ENCODE measurements around the gene FBH1.

DNA sequence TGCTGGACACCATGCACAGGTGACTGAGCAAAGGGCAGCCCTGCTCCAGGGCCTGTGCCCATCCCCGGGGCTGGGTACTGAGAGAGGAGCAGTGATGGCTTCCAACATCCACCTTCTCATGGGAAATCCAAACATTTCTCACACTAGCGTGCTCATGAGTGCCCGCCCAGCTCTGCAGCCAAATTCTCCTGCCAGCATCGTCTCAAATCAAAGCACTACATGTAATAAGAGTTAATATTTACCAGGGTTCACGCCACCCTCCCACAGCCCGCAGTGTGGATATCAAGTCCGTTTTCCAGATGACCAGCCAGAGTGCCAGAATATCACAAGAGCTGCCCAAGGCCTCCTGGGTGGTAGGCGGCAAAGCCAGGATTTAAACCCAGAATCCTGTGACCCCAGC lies 75.2 kb downstream of the FBH1 start:
- TF ChIP-seq, protein P1, sequence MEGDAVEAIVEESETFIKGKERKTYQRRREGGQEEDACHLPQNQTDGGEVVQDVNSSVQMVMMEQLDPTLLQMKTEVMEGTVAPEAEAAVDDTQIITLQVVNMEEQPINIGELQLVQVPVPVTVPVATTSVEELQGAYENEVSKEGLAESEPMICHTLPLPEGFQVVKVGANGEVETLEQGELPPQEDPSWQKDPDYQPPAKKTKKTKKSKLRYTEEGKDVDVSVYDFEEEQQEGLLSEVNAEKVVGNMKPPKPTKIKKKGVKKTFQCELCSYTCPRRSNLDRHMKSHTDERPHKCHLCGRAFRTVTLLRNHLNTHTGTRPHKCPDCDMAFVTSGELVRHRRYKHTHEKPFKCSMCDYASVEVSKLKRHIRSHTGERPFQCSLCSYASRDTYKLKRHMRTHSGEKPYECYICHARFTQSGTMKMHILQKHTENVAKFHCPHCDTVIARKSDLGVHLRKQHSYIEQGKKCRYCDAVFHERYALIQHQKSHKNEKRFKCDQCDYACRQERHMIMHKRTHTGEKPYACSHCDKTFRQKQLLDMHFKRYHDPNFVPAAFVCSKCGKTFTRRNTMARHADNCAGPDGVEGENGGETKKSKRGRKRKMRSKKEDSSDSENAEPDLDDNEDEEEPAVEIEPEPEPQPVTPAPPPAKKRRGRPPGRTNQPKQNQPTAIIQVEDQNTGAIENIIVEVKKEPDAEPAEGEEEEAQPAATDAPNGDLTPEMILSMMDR (conservative IDR thresholded peaks at IDR 0.05; ENCODE audit: low read depth in 2 of 2) = no peak
- TF ChIP-seq JUNB (IDR thresholded peaks at IDR 0.05; ENCODE audit: unreplicated experiment) = no peak
- TF ChIP-seq, protein P2, sequence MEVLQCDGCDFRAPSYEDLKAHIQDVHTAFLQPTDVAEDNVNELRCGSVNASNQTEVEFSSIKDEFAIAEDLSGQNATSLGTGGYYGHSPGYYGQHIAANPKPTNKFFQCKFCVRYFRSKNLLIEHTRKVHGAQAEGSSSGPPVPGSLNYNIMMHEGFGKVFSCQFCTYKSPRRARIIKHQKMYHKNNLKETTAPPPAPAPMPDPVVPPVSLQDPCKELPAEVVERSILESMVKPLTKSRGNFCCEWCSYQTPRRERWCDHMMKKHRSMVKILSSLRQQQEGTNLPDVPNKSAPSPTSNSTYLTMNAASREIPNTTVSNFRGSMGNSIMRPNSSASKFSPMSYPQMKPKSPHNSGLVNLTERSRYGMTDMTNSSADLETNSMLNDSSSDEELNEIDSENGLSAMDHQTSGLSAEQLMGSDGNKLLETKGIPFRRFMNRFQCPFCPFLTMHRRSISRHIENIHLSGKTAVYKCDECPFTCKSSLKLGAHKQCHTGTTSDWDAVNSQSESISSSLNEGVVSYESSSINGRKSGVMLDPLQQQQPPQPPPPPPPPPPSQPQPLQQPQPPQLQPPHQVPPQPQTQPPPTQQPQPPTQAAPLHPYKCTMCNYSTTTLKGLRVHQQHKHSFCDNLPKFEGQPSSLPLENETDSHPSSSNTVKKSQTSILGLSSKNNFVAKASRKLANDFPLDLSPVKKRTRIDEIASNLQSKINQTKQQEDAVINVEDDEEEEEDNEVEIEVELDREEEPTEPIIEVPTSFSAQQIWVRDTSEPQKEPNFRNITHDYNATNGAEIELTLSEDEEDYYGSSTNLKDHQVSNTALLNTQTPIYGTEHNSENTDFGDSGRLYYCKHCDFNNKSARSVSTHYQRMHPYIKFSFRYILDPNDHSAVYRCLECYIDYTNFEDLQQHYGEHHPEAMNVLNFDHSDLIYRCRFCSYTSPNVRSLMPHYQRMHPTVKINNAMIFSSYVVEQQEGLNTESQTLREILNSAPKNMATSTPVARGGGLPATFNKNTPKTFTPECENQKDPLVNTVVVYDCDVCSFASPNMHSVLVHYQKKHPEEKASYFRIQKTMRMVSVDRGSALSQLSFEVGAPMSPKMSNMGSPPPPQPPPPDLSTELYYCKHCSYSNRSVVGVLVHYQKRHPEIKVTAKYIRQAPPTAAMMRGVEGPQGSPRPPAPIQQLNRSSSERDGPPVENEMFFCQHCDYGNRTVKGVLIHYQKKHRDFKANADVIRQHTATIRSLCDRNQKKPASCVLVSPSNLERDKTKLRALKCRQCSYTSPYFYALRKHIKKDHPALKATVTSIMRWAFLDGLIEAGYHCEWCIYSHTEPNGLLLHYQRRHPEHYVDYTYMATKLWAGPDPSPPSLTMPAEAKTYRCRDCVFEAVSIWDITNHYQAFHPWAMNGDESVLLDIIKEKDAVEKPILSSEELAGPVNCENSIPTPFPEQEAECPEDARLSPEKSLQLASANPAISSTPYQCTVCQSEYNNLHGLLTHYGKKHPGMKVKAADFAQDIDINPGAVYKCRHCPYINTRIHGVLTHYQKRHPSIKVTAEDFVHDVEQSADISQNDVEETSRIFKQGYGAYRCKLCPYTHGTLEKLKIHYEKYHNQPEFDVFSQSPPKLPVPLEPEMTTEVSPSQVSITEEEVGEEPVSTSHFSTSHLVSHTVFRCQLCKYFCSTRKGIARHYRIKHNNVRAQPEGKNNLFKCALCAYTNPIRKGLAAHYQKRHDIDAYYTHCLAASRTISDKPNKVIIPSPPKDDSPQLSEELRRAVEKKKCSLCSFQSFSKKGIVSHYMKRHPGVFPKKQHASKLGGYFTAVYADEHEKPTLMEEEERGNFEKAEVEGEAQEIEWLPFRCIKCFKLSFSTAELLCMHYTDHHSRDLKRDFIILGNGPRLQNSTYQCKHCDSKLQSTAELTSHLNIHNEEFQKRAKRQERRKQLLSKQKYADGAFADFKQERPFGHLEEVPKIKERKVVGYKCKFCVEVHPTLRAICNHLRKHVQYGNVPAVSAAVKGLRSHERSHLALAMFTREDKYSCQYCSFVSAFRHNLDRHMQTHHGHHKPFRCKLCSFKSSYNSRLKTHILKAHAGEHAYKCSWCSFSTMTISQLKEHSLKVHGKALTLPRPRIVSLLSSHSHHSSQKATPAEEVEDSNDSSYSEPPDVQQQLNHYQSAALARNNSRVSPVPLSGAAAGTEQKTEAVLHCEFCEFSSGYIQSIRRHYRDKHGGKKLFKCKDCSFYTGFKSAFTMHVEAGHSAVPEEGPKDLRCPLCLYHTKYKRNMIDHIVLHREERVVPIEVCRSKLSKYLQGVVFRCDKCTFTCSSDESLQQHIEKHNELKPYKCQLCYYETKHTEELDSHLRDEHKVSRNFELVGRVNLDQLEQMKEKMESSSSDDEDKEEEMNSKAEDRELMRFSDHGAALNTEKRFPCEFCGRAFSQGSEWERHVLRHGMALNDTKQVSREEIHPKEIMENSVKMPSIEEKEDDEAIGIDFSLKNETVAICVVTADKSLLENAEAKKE (CRISPR knock-in tag; IDR thresholded peaks at IDR 0.05) = no peak
- TF ChIP-seq, protein P3, sequence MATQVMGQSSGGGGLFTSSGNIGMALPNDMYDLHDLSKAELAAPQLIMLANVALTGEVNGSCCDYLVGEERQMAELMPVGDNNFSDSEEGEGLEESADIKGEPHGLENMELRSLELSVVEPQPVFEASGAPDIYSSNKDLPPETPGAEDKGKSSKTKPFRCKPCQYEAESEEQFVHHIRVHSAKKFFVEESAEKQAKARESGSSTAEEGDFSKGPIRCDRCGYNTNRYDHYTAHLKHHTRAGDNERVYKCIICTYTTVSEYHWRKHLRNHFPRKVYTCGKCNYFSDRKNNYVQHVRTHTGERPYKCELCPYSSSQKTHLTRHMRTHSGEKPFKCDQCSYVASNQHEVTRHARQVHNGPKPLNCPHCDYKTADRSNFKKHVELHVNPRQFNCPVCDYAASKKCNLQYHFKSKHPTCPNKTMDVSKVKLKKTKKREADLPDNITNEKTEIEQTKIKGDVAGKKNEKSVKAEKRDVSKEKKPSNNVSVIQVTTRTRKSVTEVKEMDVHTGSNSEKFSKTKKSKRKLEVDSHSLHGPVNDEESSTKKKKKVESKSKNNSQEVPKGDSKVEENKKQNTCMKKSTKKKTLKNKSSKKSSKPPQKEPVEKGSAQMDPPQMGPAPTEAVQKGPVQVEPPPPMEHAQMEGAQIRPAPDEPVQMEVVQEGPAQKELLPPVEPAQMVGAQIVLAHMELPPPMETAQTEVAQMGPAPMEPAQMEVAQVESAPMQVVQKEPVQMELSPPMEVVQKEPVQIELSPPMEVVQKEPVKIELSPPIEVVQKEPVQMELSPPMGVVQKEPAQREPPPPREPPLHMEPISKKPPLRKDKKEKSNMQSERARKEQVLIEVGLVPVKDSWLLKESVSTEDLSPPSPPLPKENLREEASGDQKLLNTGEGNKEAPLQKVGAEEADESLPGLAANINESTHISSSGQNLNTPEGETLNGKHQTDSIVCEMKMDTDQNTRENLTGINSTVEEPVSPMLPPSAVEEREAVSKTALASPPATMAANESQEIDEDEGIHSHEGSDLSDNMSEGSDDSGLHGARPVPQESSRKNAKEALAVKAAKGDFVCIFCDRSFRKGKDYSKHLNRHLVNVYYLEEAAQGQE (IDR thresholded peaks at IDR 0.05; ENCODE audit: unreplicated experiment) = no peak
- TF ChIP-seq POLR2AphosphoS5 (IDR thresholded peaks at IDR 0.05; ENCODE audit: low read depth) = no peak
- TF ChIP-seq EZH2phosphoT487 (IDR thresholded peaks at IDR 0.05; ENCODE audit: unreplicated experiment) = no peak
- TF ChIP-seq CREB1 (CRISPR knock-in tag; IDR thresholded peaks at IDR 0.05; ENCODE audit: low read depth) = no peak
- TF ChIP-seq EZH2 (IDR thresholded peaks at IDR 0.05; ENCODE audit: low read depth, unreplicated experiment) = no peak
- TF ChIP-seq ZNF114 (CRISPR knock-in tag; IDR thresholded peaks at IDR 0.05) = no peak
